K562 (cell line): ENCODE measurements around the gene ZNF503. TPM values are rescaled to one million over a fixed set of nuclear protein-coding genes. Genes with fewer than 3 reads are reported as not detected.

ENCODE experiments used
- FOXP4 ChIP-seq: sonication (generic); formaldehyde crosslinking; IDR thresholded peaks from 2 replicates; pipeline ENCODE4 v1.8.0; 2022; ENCODE audit warnings: mild to moderate bottlenecking, missing genetic modification reagents, borderline replicate concordance
- MAZ ChIP-seq, 2 experiments: fragments of 450-650 bp in 1 of 2; sonication (generic) in 1 of 2; formaldehyde crosslinking; IDR thresholded peaks in 1 of 2; conservative IDR thresholded peaks in 1 of 2; 2 replicates each; pipeline versions ENCODE4 v1.4.0 to v1.5.0; 2020; ENCODE audit warnings: mild to moderate bottlenecking in 1 of 2, missing genetic modification reagents in 1 of 2
- ZNF695 ChIP-seq: fragments of 450-650 bp; formaldehyde crosslinking; IDR thresholded peaks from 2 replicates; pipeline ENCODE4 v1.4.0; 2020; ENCODE audit warnings: mild to moderate bottlenecking, moderate library complexity
- polyA plus RNA-seq, 8 experiments: library from polyadenylated mRNA; depleted of rRNA in 4 of 8; stranded (reverse) in 5 of 8; unstranded in 3 of 8; fragments of >200 nt; fragmentation: Nextera tagmentation in 2 of 8; fragmentation: Illumina TruSeq in 1 of 8; extraction: Ambion mirVana in 2 of 8; extraction: Trizol in 1 of 8; gene quantifications; 2 replicates each; pipeline versions ENCODE4 v1.2.1 to v1.2.3, GENCODE V29; 2011 to 2014; ENCODE audit warnings: inconsistent platforms in 1 of 8, missing spikeins in 1 of 8
- total RNA-seq, 7 experiments: library from RNA; depleted of rRNA in 6 of 7; stranded (reverse); fragments of >200 nt in 6 of 7; fragmentation: Illumina TruSeq in 2 of 7; extraction: Trizol in 2 of 7; gene quantifications; 2 replicates each; pipeline versions ENCODE4 v1.2.1 to v1.2.3, GENCODE V29; 2011 to 2021; ENCODE audit warnings: low replicate concordance in 1 of 7
- TF ChIP-seq, protein P1 (sequence below): sonication (generic); formaldehyde crosslinking; IDR thresholded peaks from 2 replicates; pipeline ENCODE4 v1.8.0; 2022; ENCODE audit warnings: missing genetic modification reagents, mild to moderate bottlenecking, borderline replicate concordance

The ZNF503 gene
- total and polyA plus RNA-seq, 9 of the 15 experiments (the other 6 are each of a cell fraction or from before 2014, with no cell fraction given): not detected

DNA sequence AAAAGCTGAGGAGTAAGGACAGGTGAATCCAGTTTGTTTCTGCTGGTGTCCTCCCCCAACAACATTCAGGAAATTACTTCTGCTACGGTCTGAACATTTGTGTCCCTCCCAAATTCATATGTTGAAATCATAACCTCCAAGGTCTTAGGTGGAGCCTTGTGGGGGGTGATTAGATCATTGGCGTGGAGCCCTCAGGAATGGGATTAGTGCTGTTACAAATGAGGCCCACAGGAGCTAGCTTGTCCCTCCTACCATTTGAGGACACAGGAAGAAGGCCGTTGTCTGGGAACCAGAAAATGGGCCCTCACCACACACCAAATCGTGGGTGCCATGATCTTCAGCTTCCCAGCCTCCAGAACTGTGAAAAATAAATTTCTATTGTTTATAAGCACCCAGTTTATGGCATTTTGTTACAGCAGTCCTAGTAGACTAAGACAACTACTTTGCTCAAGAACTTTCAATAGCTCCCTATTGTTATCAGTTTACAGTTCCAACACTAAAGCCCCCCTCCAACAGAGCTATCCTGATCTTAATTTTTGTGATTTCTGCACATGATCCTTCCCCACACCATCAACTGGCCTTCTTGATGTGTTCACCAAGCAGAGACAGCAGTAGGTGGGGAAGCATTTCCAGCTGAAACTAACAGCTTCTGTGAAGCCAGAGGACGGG lies 27.7 kb upstream of the ZNF503 start (continued):
- TF ChIP-seq ZNF695 (no peak), MAZ (CRISPR knock-in tag; conservative IDR thresholded peaks at IDR 0.05 in 1 of 2, IDR thresholded peaks at IDR 0.05 in 1 of 2) (no peak), FOXP4 (no peak)
- TF ChIP-seq, protein P1, sequence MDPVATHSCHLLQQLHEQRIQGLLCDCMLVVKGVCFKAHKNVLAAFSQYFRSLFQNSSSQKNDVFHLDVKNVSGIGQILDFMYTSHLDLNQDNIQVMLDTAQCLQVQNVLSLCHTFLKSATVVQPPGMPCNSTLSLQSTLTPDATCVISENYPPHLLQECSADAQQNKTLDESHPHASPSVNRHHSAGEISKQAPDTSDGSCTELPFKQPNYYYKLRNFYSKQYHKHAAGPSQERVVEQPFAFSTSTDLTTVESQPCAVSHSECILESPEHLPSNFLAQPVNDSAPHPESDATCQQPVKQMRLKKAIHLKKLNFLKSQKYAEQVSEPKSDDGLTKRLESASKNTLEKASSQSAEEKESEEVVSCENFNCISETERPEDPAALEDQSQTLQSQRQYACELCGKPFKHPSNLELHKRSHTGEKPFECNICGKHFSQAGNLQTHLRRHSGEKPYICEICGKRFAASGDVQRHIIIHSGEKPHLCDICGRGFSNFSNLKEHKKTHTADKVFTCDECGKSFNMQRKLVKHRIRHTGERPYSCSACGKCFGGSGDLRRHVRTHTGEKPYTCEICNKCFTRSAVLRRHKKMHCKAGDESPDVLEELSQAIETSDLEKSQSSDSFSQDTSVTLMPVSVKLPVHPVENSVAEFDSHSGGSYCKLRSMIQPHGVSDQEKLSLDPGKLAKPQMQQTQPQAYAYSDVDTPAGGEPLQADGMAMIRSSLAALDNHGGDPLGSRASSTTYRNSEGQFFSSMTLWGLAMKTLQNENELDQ (CRISPR knock-in tag): no peak
